Liver (tissue), 9 donors: ENCODE results near the gene FARSA. TPM values are rescaled to one million over a fixed set of nuclear protein-coding genes. Genes with fewer than 3 reads are reported as not detected.

Source experiments
- DNase-seq: peaks from one replicate; pipeline ENCODE4 v3.0.0-alpha.2; 2017; ENCODE audit warnings: low spot score
- H3K27ac ChIP-seq, 2 donors: one replicate each; pipeline ENCODE4 v1.7.0; 2013; ENCODE audit warnings: inconsistent platforms in 2 of 2, low read length in 2 of 2, control low read depth in 1 of 2, low read depth in 1 of 2, mild to moderate bottlenecking in 1 of 2
- H3K27me3 ChIP-seq, 4 donors: one replicate each; pipeline versions ENCODE4 v1.6.1 to v1.7.0; 2013; ENCODE audit warnings: low read length in 3 of 4, inconsistent platforms in 1 of 4, mild to moderate bottlenecking in 1 of 4, moderate library complexity in 1 of 4; ENCODE audit not compliant: control insufficient read depth in 4 of 4, insufficient read depth in 4 of 4
- H3K36me3 ChIP-seq, 4 donors: one replicate each; pipeline versions ENCODE4 v1.6.1 to v1.7.0; 2013; ENCODE audit warnings: low read length in 3 of 4, mild to moderate bottlenecking in 3 of 4, low read depth in 1 of 4, moderate library complexity in 1 of 4; ENCODE audit not compliant: control insufficient read depth in 4 of 4, insufficient read depth in 3 of 4
- H3K4me1 ChIP-seq, 4 donors: one replicate each; pipeline versions ENCODE4 v1.6.1 to v1.7.0; 2013; ENCODE audit warnings: low read length in 3 of 4, mild to moderate bottlenecking in 3 of 4, moderate library complexity in 1 of 4; ENCODE audit not compliant: control insufficient read depth in 4 of 4, insufficient read depth in 4 of 4
- H3K4me3 ChIP-seq, 3 donors: one replicate each; pipeline versions ENCODE4 v1.6.1 to v1.7.0; 2013; ENCODE audit warnings: low read length in 3 of 3, control low read depth in 1 of 3, low read depth in 1 of 3, mild to moderate bottlenecking in 1 of 3
- H3K9ac ChIP-seq, 2 donors: one replicate each; pipeline ENCODE4 v1.7.0; 2013; ENCODE audit warnings: low read length in 2 of 2, mild to moderate bottlenecking in 2 of 2, moderate library complexity in 2 of 2, control low read depth in 1 of 2, low read depth in 1 of 2
- H3K9me3 ChIP-seq, 4 donors: one replicate each; pipeline versions ENCODE4 v1.6.1 to v1.7.0; 2013; ENCODE audit warnings: low read length in 3 of 4; ENCODE audit not compliant: control insufficient read depth in 4 of 4
- ATF3 ChIP-seq: IDR thresholded peaks from 2 replicates; pipeline ENCODE4 v1.6.1; 2016; ENCODE audit warnings: antibody characterized with exemption
- CTCF ChIP-seq: fragments of 150-350 bp; IDR thresholded peaks from 2 replicates; pipeline ENCODE4 v1.5.1; 2017; ENCODE audit warnings: improper control_type of control experiment, low read depth, low read length; ENCODE audit not compliant: missing input control
- EGR1 ChIP-seq, 2 donors: IDR thresholded peaks; 2 replicates each; pipeline ENCODE4 v1.6.1; 2016 to 2018; ENCODE audit warnings: antibody characterized with exemption in 2 of 2, low read depth in 2 of 2
- FOXA1 ChIP-seq: IDR thresholded peaks from 2 replicates; pipeline ENCODE4 v1.6.1; 2016; ENCODE audit warnings: antibody characterized with exemption
- HNF4A ChIP-seq, 2 donors: conservative IDR thresholded peaks; 2 replicates each; pipeline ENCODE4 v1.6.1; 2016; ENCODE audit warnings: antibody characterized with exemption in 2 of 2, mild to moderate bottlenecking in 2 of 2
- HNF4G ChIP-seq: IDR thresholded peaks from 2 replicates; pipeline ENCODE4 v1.6.1; 2016; ENCODE audit warnings: antibody characterized with exemption
- JUND ChIP-seq, 2 donors: IDR thresholded peaks; 2 replicates each; pipeline ENCODE4 v1.6.1; 2016; ENCODE audit warnings: antibody characterized with exemption in 2 of 2
- MAX ChIP-seq: IDR thresholded peaks from 2 replicates; pipeline ENCODE4 v1.6.1; 2016; ENCODE audit warnings: antibody characterized with exemption
- NR2F2 ChIP-seq: IDR thresholded peaks from 2 replicates; pipeline ENCODE4 v1.6.1; 2016; ENCODE audit warnings: antibody characterized with exemption
- RAD21 ChIP-seq, 2 donors: IDR thresholded peaks; 2 replicates each; pipeline ENCODE4 v1.6.1; 2016; ENCODE audit warnings: antibody characterized with exemption in 2 of 2, mild to moderate bottlenecking in 2 of 2
- REST ChIP-seq: IDR thresholded peaks from 2 replicates; pipeline ENCODE4 v1.6.1; 2016; ENCODE audit warnings: antibody characterized with exemption, mild to moderate bottlenecking
- RXRA ChIP-seq, 2 donors: IDR thresholded peaks; 2 replicates each; pipeline ENCODE4 v1.6.1; 2017 to 2018; ENCODE audit warnings: antibody characterized with exemption in 2 of 2, mild to moderate bottlenecking in 1 of 2
- SP1 ChIP-seq: IDR thresholded peaks from 2 replicates; pipeline ENCODE4 v1.6.1; 2018; ENCODE audit warnings: antibody characterized with exemption, mild to moderate bottlenecking
- ZBTB33 ChIP-seq: IDR thresholded peaks from 2 replicates; pipeline ENCODE4 v1.6.1; 2016; ENCODE audit warnings: antibody characterized with exemption
- WGBS: extraction: QIAGEN DNeasy Blood & Tissue Kit; methylation state at CpG from one replicate; pipeline ENCODE4 v1.1.7; 2013; 5-methylcytosine and 5-hydroxymethylcytosine counted together
- polyA plus RNA-seq, 2 donors: library from polyadenylated mRNA; stranded (reverse) in 1 of 2; unstranded in 1 of 2; fragments of 200-250 nt in 1 of 2; fragments of >200 nt in 1 of 2; fragmentation: Nextera tagmentation in 1 of 2; extraction: Ambion mirVana in 1 of 2; gene quantifications; one replicate each; pipeline versions ENCODE4 v1.2.1 to v1.2.3, GENCODE V29; 2013 to 2015
- total RNA-seq, 2 donors: library from RNA; depleted of rRNA; stranded (reverse); fragments of >200 nt; gene quantifications; one replicate each; pipeline ENCODE4 v1.2.3, GENCODE V29; 2014
- donor health status: healthy.
- donor health status: healthy.
- donor health status: healthy.
- donor health status: healthy.
- donor health status: healthy.

FARSA gene
- total and polyA plus RNA-seq, 4 donors: 29.8 to 50.1 (median 34.3) TPM

- peaks cover 5 to 18% (median 14%) of the 10 kb centered on the region in 4 donors for H3K4me1 ChIP-seq
- peaks cover 7 to 28% (median 14%) of the 10 kb centered on the region in 4 donors for H3K36me3 ChIP-seq
- 65% methylated on average over 1 of the region's 1 CpG for WGBS
- no peaks in the 10 kb centered on the region for H3K9me3 ChIP-seq
- no peak overlapping the region for H3K4me3 ChIP-seq
- H3K9ac ChIP-seq: no peak overlapping the region
- no peak for DNase-seq
- H3K27me3 ChIP-seq: no peaks in the 10 kb centered on the region
- TF ChIP-seq FOXA1 (no peak), HNF4G (no peak), NR2F2 (no peak), SP1 (no peak), EGR1 (IDR thresholded peaks at IDR 0.05; ENCODE audit: low read depth in 2 of 2) (no peak), RXRA (IDR thresholded peaks at IDR 0.05) (no peak), MAX (no peak), ZBTB33 (no peak)
- no peak overlapping the region for H3K27ac ChIP-seq
Observed at GRCh38 chr19:12954612-12954962, 21.1 kb upstream of the FARSA start.

- Histone ChIP-seq H3K36me3 (peaks cover 12 to 34% (median 16%) of the 10 kb centered on the region in 4 donors), H3K9ac (no peak overlapping the region), H3K9me3 (no peaks in the 10 kb centered on the region), H3K27me3 (no peaks in the 10 kb centered on the region), H3K4me1 (peaks cover 5 to 18% (median 14%) of the 10 kb centered on the region in 4 donors), H3K27ac (peak overlapping the region; percentile 20 to 43), H3K4me3 (no peak overlapping the region)
- 75% methylated on average over 12 of the region's 12 CpGs for WGBS
- DNase-seq: no peak
- TF ChIP-seq MAX (no peak), RAD21 (IDR thresholded peaks at IDR 0.05) (no peak), JUND (IDR thresholded peaks at IDR 0.05) (no peak), HNF4A (conservative IDR thresholded peaks at IDR 0.05) (no peak), FOXA1 (no peak), CTCF (no peak), REST (no peak), ATF3 (no peak)
Observed at GRCh38 chr19:12953799-12954611, 20.5 kb upstream of the FARSA start.
